ENCODE measurements around the gene TXNDC11. TPM values are rescaled to one million over a fixed set of nuclear protein-coding genes. Genes with fewer than 3 reads are reported as not detected.

Gene TXNDC11
- total and polyA plus RNA-seq, 10 of the 15 experiments (the other 5 are each of a cell fraction or from before 2014, with no cell fraction given), result 1.7 to 86.7 (median 54.4) TPM

DNA sequence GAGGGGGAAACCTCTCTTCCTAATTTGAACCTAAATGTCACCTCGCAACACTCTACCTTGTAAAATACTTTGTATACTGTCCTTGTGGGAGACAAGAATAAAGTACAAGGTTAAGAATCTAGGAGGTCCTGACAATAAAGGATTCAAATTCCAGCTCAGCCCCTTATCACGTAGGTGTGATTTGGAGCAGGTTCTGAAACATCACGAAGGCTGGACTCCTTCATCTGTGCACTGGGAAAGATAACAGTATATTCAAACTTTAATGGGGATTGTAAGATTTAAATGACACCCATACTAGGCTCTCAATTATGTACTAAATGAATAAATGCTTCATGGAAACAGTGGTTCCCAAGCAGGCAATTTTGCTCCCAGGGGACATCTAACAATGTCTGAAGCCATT lies 2.1 kb downstream of the TXNDC11 start:
- DNase-seq (ENCODE audit: low read depth, low spot score) (no peak), ATAC-seq (no peak), FAIRE-seq (no peak)
- ChIA-PET POLR2A (interaction anchor here (4.4 to 9.2 kb wide), 3 partner anchors 30 to 54 kb away, joined by 26 to 164 read pairs (median 84); partner anchors contain the start of gene ZC3H7A), CTCF (interaction anchor here (1.5 to 5.3 kb wide), 2 partner anchors 22 to 58 kb away, joined by 5 to 42 read pairs; partner anchors contain the start of gene ZC3H7A), SMC1A (ENCODE audit: uncharacterized antibody, unreplicated experiment) (interaction anchor here (1.1 to 9.4 kb wide), 5 partner anchors 9 to 55 kb away, joined by 4 to 124 read pairs (median 5); partner anchors contain the start of gene ZC3H7A), RAD21 (ENCODE audit: unreplicated experiment) (interaction anchor here (1.0 to 3.7 kb wide), 5 partner anchors 25 to 51 kb away, joined by 3 to 15 read pairs (median 5); no protein-coding TSS in a partner anchor)
- Histone ChIP-seq H2AFZ (ENCODE audit: control insufficient read depth, low read depth, low read length) (no peak overlapping the region), H3K4me2 (ENCODE audit: control insufficient read depth, insufficient read depth) (peak overlapping the region; percentile 91), H3K4me3 (peak overlapping the region; percentile 83), H3K27ac (ENCODE audit: control insufficient read depth, insufficient read depth) (peak overlapping the region; percentile 57), H3K9me3 (replicated peaks; ENCODE audit: control insufficient read depth, insufficient read depth, low read length) (no peaks in the 10 kb centered on the region), H3K27me3 (replicated peaks in 1 of 2; ENCODE audit: control insufficient read depth in 2 of 2, insufficient read depth in 2 of 2, low read length in 1 of 2) (no peaks in the 10 kb centered on the region), H3K36me3 (ENCODE audit: control insufficient read depth in 2 of 2, insufficient read depth in 2 of 2, low read length in 1 of 2) (peaks cover 1 to 14% of the 10 kb centered on the region in 2 experiments; a peak in 3 of 4 replicates), H4K20me1 (ENCODE audit: control insufficient read depth, insufficient read depth) (no peaks in the 10 kb centered on the region; the same call in 1 of the 2 replicates), H3K9ac (ENCODE audit: control insufficient read depth, insufficient read depth, low read length) (peak overlapping the region; percentile 95), H3K4me1 (ENCODE audit: control insufficient read depth, insufficient read depth, low read length) (peaks cover 23% of the 10 kb centered on the region), H3K79me2 (ENCODE audit: control insufficient read depth, insufficient read depth, low read length) (peaks cover 79% of the 10 kb centered on the region)
- TF ChIP-seq BMI1 (IDR thresholded peaks at IDR 0.05; ENCODE audit: borderline replicate concordance) (no peak), POLR2A (IDR thresholded peaks at IDR 0.05; ENCODE audit: low read depth, low read length) (0 out of 2 replicates have a peak, but pooled peaks have one; percentile 3), CBX5 (IDR thresholded peaks at IDR 0.05; ENCODE audit: low read depth) (no peak), CBX3 (IDR thresholded peaks at IDR 0.05; ENCODE audit: borderline replicate concordance, low read depth) (no peak), MEF2B (IDR thresholded peaks at IDR 0.05; ENCODE audit: partially characterized antibody, poor library complexity, severe bottlenecking) (peak; percentile 68), STAT3 (IDR thresholded peaks at IDR 0.05; ENCODE audit: low read depth, low read length) (no peak), JUNB (IDR thresholded peaks at IDR 0.05) (no peak), SIN3A (IDR thresholded peaks at IDR 0.05; ENCODE audit: low read depth, low read length) (no peak), TCF12 (IDR thresholded peaks at IDR 0.05; ENCODE audit: low read depth, low read length) (no peak), ESRRA (IDR thresholded peaks at IDR 0.05; ENCODE audit: low read length) (no peak), CEBPB (IDR thresholded peaks at IDR 0.05; ENCODE audit: borderline replicate concordance in 1 of 2, low read depth in 2 of 2, low read length in 2 of 2) (no peak), BACH1 (IDR thresholded peaks at IDR 0.05; ENCODE audit: borderline replicate concordance) (no peak), RUNX3 (IDR thresholded peaks at IDR 0.05; ENCODE audit: low read length) (no peak)
- TF ChIP-seq, protein P1, sequence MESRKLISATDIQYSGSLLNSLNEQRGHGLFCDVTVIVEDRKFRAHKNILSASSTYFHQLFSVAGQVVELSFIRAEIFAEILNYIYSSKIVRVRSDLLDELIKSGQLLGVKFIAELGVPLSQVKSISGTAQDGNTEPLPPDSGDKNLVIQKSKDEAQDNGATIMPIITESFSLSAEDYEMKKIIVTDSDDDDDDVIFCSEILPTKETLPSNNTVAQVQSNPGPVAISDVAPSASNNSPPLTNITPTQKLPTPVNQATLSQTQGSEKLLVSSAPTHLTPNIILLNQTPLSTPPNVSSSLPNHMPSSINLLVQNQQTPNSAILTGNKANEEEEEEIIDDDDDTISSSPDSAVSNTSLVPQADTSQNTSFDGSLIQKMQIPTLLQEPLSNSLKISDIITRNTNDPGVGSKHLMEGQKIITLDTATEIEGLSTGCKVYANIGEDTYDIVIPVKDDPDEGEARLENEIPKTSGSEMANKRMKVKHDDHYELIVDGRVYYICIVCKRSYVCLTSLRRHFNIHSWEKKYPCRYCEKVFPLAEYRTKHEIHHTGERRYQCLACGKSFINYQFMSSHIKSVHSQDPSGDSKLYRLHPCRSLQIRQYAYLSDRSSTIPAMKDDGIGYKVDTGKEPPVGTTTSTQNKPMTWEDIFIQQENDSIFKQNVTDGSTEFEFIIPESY (IDR thresholded peaks at IDR 0.05), result no peak
- TF ChIP-seq, protein P2, sequence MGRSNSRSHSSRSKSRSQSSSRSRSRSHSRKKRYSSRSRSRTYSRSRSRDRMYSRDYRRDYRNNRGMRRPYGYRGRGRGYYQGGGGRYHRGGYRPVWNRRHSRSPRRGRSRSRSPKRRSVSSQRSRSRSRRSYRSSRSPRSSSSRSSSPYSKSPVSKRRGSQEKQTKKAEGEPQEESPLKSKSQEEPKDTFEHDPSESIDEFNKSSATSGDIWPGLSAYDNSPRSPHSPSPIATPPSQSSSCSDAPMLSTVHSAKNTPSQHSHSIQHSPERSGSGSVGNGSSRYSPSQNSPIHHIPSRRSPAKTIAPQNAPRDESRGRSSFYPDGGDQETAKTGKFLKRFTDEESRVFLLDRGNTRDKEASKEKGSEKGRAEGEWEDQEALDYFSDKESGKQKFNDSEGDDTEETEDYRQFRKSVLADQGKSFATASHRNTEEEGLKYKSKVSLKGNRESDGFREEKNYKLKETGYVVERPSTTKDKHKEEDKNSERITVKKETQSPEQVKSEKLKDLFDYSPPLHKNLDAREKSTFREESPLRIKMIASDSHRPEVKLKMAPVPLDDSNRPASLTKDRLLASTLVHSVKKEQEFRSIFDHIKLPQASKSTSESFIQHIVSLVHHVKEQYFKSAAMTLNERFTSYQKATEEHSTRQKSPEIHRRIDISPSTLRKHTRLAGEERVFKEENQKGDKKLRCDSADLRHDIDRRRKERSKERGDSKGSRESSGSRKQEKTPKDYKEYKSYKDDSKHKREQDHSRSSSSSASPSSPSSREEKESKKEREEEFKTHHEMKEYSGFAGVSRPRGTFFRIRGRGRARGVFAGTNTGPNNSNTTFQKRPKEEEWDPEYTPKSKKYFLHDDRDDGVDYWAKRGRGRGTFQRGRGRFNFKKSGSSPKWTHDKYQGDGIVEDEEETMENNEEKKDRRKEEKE (IDR thresholded peaks at IDR 0.05), result no peak
- TF ChIP-seq, protein P3, sequence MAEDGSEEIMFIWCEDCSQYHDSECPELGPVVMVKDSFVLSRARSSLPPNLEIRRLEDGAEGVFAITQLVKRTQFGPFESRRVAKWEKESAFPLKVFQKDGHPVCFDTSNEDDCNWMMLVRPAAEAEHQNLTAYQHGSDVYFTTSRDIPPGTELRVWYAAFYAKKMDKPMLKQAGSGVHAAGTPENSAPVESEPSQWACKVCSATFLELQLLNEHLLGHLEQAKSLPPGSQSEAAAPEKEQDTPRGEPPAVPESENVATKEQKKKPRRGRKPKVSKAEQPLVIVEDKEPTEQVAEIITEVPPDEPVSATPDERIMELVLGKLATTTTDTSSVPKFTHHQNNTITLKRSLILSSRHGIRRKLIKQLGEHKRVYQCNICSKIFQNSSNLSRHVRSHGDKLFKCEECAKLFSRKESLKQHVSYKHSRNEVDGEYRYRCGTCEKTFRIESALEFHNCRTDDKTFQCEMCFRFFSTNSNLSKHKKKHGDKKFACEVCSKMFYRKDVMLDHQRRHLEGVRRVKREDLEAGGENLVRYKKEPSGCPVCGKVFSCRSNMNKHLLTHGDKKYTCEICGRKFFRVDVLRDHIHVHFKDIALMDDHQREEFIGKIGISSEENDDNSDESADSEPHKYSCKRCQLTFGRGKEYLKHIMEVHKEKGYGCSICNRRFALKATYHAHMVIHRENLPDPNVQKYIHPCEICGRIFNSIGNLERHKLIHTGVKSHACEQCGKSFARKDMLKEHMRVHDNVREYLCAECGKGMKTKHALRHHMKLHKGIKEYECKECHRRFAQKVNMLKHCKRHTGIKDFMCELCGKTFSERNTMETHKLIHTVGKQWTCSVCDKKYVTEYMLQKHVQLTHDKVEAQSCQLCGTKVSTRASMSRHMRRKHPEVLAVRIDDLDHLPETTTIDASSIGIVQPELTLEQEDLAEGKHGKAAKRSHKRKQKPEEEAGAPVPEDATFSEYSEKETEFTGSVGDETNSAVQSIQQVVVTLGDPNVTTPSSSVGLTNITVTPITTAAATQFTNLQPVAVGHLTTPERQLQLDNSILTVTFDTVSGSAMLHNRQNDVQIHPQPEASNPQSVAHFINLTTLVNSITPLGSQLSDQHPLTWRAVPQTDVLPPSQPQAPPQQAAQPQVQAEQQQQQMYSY (CRISPR knock-in tag; IDR thresholded peaks at IDR 0.05), result no peak
- intact Hi-C loops (cut with micrococcal nuclease; ENCODE audit: unreplicated experiment) (loop anchor here (5.0 kb wide), 1 partner anchor 42 kb away; no protein-coding TSS in a partner anchor), in situ Hi-C loops (cut with MboI) (no loop called here)
- 2% methylated on average over 3 of the region's 3 CpGs for WGBS (ENCODE audit: insufficient coverage, insufficient replicate concordance, low lambda C conversion rate, missing lambda C conversion rate)
- no TSS peak for BruUV-seq (replicated peaks)
